ENCODE measurements around the gene KRTAP10-7.
"Not testable (repeated sequence)": the region's sequence is repeated elsewhere in the genome, so short reads cannot be mapped to it uniquely, and the experiment has no call there.

KRTAP10-7 gene

DNA sequence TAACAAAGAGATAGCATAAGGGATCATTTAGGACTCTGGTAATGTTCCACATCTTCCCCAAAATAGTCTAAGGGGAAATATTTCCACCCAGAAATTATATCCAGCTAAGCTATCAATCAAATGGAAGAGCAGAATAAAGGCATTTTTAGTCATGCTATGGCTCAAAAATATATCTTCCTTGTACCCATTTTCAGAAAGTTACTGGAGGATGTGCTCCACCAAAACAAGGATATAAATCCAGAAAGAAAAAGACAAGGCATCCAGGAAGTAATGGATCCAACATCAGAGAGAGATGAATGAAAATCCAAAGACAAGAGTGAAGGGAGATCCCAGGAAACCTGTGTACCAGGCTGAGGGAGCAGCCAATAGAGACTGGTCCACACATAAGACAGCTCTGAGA, 8.8 kb downstream of the KRTAP10-7 start:
- Histone ChIP-seq H3K4me3 (ENCODE audit: low read length) (no peak overlapping the region), H3K9ac (ENCODE audit: low read depth, low read length) (no peak overlapping the region), H3K4me2 (ENCODE audit: low read length) (no peak overlapping the region), H3K9me3 (replicated peaks; ENCODE audit: low read length) (peaks cover 3% of the 10 kb centered on the region), H3K4me1 (ENCODE audit: control insufficient read depth, insufficient read depth, low read length) (no peaks in the 10 kb centered on the region), H3K27me3 (ENCODE audit: control insufficient read depth, insufficient read depth, low read length) (peaks cover 24% of the 10 kb centered on the region), H3K36me3 (ENCODE audit: insufficient read depth, low read length) (no peaks in the 10 kb centered on the region)

DNA sequence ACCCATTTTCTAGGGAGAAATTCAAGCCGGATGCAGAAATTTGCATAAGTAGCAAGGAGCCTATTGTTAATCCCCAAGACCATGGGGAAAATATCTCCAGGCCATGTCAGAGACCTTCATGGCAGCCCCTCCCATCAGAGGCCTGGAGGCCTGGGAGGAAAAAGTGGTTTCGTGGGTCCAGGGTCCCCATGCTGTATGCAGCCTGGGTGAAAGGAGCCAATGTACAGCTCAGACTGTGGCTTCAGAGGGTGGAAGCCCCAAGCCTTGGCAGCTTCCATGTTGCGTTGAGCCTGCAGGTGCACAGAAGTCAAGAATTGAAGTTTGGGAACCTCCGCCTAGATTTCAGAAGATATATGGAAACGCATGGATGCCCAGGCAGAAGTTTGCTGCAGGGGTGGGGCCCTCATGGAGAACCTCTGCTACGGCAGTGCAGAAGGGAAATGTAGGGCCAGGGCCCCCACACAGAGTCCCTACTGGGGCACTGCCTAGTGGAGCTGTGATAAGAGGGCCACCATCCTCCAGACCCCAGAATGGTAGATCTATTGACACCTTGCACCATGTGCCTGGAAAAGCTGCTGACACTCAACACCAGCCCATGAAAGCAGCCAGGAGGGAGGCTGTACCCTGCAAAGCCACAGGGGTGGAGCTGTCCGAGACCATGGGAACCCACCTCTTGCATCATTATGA, 9.9 kb downstream of the KRTAP10-7 start:
- not testable (repeated sequence) for H3K9ac ChIP-seq (ENCODE audit: low read depth, low read length); H3K36me3 ChIP-seq (ENCODE audit: insufficient read depth, low read length); H3K4me3 ChIP-seq (ENCODE audit: low read length); H3K4me1 ChIP-seq (ENCODE audit: control insufficient read depth, insufficient read depth, low read length); H3K4me2 ChIP-seq (ENCODE audit: low read length); H3K9me3 ChIP-seq (replicated peaks; ENCODE audit: low read length)
- peaks cover 13% of the 10 kb centered on the region for H3K27me3 ChIP-seq (ENCODE audit: control insufficient read depth, insufficient read depth, low read length)

DNA sequence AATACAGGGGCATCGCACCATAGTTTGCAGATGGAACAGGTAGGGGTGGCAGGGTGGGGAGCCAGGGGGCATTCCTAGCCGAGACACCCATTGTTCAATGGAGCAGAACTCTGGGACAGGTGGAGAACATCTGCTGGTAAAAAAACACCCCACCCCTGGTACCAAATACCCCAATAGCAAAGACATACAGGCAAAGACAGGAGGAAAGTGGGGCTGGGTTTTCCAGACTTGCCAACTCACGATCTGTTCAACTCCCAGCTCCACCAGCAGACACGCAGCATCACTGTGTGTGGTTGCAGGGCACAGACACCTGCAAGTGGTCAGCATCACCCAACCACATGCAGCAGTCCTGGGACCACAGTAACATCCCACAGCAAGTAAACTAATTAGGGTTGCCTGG, 11.2 kb downstream of the KRTAP10-7 start:
- no peaks in the 10 kb centered on the region for H3K36me3 ChIP-seq (ENCODE audit: insufficient read depth, low read length)
- no peak overlapping the region for H3K9ac ChIP-seq (ENCODE audit: low read depth, low read length)
- no peaks in the 10 kb centered on the region for H3K4me1 ChIP-seq (ENCODE audit: control insufficient read depth, insufficient read depth, low read length)
- H3K27me3 ChIP-seq (ENCODE audit: control insufficient read depth, insufficient read depth, low read length), result peaks cover 17% of the 10 kb centered on the region
- no peak overlapping the region for H3K4me3 ChIP-seq (ENCODE audit: low read length)
- H3K4me2 ChIP-seq (ENCODE audit: low read length), result no peak overlapping the region
- peaks cover 3% of the 10 kb centered on the region for H3K9me3 ChIP-seq (replicated peaks; ENCODE audit: low read length)

GRCh38 chr21:44612029-44612486, 11.7 kb downstream of the KRTAP10-7 start, which contains the start of gene KRTAP10-8:
Gene KRTAP10-8, plus strand, starts transcription at chr21:44612079. Its CDS starts 22 bp downstream, at chr21:44612101.
- Histone ChIP-seq H3K36me3 (ENCODE audit: insufficient read depth, low read length) (no peaks in the 10 kb centered on the region), H3K9me3 (replicated peaks; ENCODE audit: low read length) (peaks cover 3% of the 10 kb centered on the region), H3K27me3 (ENCODE audit: control insufficient read depth, insufficient read depth, low read length) (peaks cover 22% of the 10 kb centered on the region)

DNA sequence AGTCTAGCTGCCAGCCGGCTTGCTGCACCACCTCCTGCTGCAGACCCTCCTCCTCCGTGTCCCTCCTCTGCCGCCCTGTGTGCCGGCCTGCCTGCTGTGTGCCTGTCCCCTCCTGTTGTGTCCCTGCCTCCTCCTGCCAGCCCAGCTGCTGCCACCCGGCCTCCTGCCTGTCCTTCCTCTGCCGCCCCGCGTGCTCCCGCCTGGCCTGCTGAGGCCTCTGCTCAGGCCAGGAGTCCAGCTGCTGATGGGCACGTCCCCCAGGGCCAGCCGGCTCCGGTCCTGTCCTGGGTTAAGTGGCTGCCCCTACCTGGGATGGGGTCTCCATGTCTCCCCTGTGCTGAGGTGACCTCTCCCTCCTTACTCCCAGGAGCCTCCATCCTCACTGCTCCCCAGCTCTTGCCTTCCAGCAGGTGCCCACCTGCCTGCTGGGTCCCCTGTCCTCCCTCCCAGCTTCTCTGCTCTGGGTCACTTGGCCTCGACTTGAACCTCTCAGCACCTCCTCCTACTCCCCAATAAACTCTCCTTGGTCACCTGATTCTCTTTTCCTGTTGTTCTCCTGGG, 12.4 kb downstream of the KRTAP10-7 start:
- Histone ChIP-seq H3K4me3 (ENCODE audit: low read length) (no peak overlapping the region), H3K36me3 (ENCODE audit: insufficient read depth, low read length) (no peaks in the 10 kb centered on the region), H3K4me2 (ENCODE audit: low read length) (no peak overlapping the region), H3K9me3 (replicated peaks; ENCODE audit: low read length) (peaks cover 3% of the 10 kb centered on the region), H3K4me1 (ENCODE audit: control insufficient read depth, insufficient read depth, low read length) (no peaks in the 10 kb centered on the region), H3K27me3 (ENCODE audit: control insufficient read depth, insufficient read depth, low read length) (peaks cover 28% of the 10 kb centered on the region), H3K9ac (ENCODE audit: low read depth, low read length) (no peak overlapping the region)

More at GRCh38 chr21:44612029-44612486, 11.7 kb downstream of the KRTAP10-7 start, which contains the start of gene KRTAP10-8:
- Histone ChIP-seq H3K4me3 (ENCODE audit: low read length) (no peak within 1 kb of the TSS), H3K4me1 (ENCODE audit: control insufficient read depth, insufficient read depth, low read length) (no peaks in the 10 kb centered on the region), H3K4me2 (ENCODE audit: low read length) (no peak within 1 kb of the TSS), H3K9ac (ENCODE audit: low read depth, low read length) (no peak within 1 kb of the TSS)

- Histone ChIP-seq H3K4me3 (ENCODE audit: low read length) (no peak overlapping the region), H3K4me1 (ENCODE audit: control insufficient read depth, insufficient read depth, low read length) (no peaks in the 10 kb centered on the region), H3K4me2 (ENCODE audit: low read length) (no peak overlapping the region), H3K9me3 (replicated peaks; ENCODE audit: low read length) (peaks cover 3% of the 10 kb centered on the region), H3K27me3 (ENCODE audit: control insufficient read depth, insufficient read depth, low read length) (peaks cover 32% of the 10 kb centered on the region), H3K9ac (ENCODE audit: low read depth, low read length) (no peak overlapping the region), H3K36me3 (ENCODE audit: insufficient read depth, low read length) (no peaks in the 10 kb centered on the region)
Measured at GRCh38 chr21:44613386-44614155, 13.2 kb downstream of the KRTAP10-7 start.

DNA sequence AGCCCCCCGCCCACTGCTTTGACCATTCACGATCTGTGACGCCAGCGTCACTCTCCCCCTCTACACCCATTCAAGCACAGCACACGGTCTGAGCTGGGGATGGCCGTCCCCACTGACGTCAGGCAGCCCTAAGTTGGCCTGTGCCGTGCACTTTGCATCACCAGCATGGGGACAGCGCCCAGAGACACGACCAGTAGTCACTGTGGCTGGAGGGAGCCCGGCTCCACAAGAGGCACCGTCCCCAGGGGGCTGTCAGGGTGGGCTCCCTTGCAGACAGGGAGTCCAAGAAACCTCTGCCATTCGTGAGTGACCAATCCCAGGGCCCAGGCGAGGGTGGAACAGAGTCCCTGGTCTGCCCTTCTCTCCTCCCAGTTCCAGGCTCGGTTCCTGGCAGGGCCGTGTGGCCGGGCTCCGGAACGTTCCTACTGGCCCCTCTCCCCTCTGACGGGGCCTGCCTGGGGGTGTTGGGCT, 13.8 kb downstream of the KRTAP10-7 start:
- no peak overlapping the region for H3K4me2 ChIP-seq (ENCODE audit: low read length)
- H3K27me3 ChIP-seq (ENCODE audit: control insufficient read depth, insufficient read depth, low read length), result peaks cover 29% of the 10 kb centered on the region
- peaks cover 3% of the 10 kb centered on the region for H3K9me3 ChIP-seq (replicated peaks; ENCODE audit: low read length)

GRCh38 chr21:44614961-44615391, 14.6 kb downstream of the KRTAP10-7 start:
- no peak overlapping the region for H3K4me2 ChIP-seq (ENCODE audit: low read length)
- no peaks in the 10 kb centered on the region for H3K36me3 ChIP-seq (ENCODE audit: insufficient read depth, low read length)
- no peak overlapping the region for H3K9ac ChIP-seq (ENCODE audit: low read depth, low read length)
- peaks cover 3% of the 10 kb centered on the region for H3K9me3 ChIP-seq (replicated peaks; ENCODE audit: low read length)
- no peak overlapping the region for H3K4me3 ChIP-seq (ENCODE audit: low read length)
- H3K27me3 ChIP-seq (ENCODE audit: control insufficient read depth, insufficient read depth, low read length), result peaks cover 29% of the 10 kb centered on the region
- no peaks in the 10 kb centered on the region for H3K4me1 ChIP-seq (ENCODE audit: control insufficient read depth, insufficient read depth, low read length)

More for the DNA sequence above, 13.8 kb downstream of the KRTAP10-7 start:
- Histone ChIP-seq H3K4me1 (ENCODE audit: control insufficient read depth, insufficient read depth, low read length) (no peaks in the 10 kb centered on the region), H3K36me3 (ENCODE audit: insufficient read depth, low read length) (no peaks in the 10 kb centered on the region), H3K9ac (ENCODE audit: low read depth, low read length) (no peak overlapping the region), H3K4me3 (ENCODE audit: low read length) (no peak overlapping the region)

GRCh38 chr21:44615466-44615865, 15.1 kb downstream of the KRTAP10-7 start:
- Histone ChIP-seq H3K36me3 (ENCODE audit: insufficient read depth, low read length) (no peaks in the 10 kb centered on the region), H3K4me1 (ENCODE audit: control insufficient read depth, insufficient read depth, low read length) (no peaks in the 10 kb centered on the region), H3K4me2 (ENCODE audit: low read length) (no peak overlapping the region), H3K4me3 (ENCODE audit: low read length) (no peak overlapping the region), H3K9me3 (replicated peaks; ENCODE audit: low read length) (peaks cover 3% of the 10 kb centered on the region), H3K27me3 (ENCODE audit: control insufficient read depth, insufficient read depth, low read length) (peaks cover 29% of the 10 kb centered on the region), H3K9ac (ENCODE audit: low read depth, low read length) (no peak overlapping the region)

- no peaks in the 10 kb centered on the region for H3K36me3 ChIP-seq (ENCODE audit: insufficient read depth, low read length)
- H3K4me2 ChIP-seq (ENCODE audit: low read length), result no peak overlapping the region
- H3K4me1 ChIP-seq (ENCODE audit: control insufficient read depth, insufficient read depth, low read length), result no peaks in the 10 kb centered on the region
- no peak overlapping the region for H3K9ac ChIP-seq (ENCODE audit: low read depth, low read length)
- peaks cover 29% of the 10 kb centered on the region for H3K27me3 ChIP-seq (ENCODE audit: control insufficient read depth, insufficient read depth, low read length)
- no peak overlapping the region for H3K4me3 ChIP-seq (ENCODE audit: low read length)
- H3K9me3 ChIP-seq (replicated peaks; ENCODE audit: low read length), result peaks cover 3% of the 10 kb centered on the region
Measured at GRCh38 chr21:44615911-44616590, 15.7 kb downstream of the KRTAP10-7 start.

GRCh38 chr21:44616591-44616926, 16.2 kb downstream of the KRTAP10-7 start:
- Histone ChIP-seq H3K4me3 (ENCODE audit: low read length) (no peak overlapping the region), H3K4me1 (ENCODE audit: control insufficient read depth, insufficient read depth, low read length) (no peaks in the 10 kb centered on the region), H3K9ac (ENCODE audit: low read depth, low read length) (no peak overlapping the region), H3K36me3 (ENCODE audit: insufficient read depth, low read length) (no peaks in the 10 kb centered on the region), H3K4me2 (ENCODE audit: low read length) (no peak overlapping the region), H3K9me3 (replicated peaks; ENCODE audit: low read length) (peaks cover 2% of the 10 kb centered on the region), H3K27me3 (ENCODE audit: control insufficient read depth, insufficient read depth, low read length) (peaks cover 28% of the 10 kb centered on the region)
